Neural progenitor cell (in vitro differentiated cells): Measurements from ENCODE around the gene PTDSS2. TPM values are rescaled to one million over a fixed set of nuclear protein-coding genes. Genes with fewer than 3 reads are reported as not detected.

Experiments
- DNase-seq: peaks from one replicate; pipeline ENCODE4 v3.0.0-alpha.2; 2016; ENCODE audit warnings: low spot score
- H2AFZ ChIP-seq: fragments of 200-600 bp; sonication (generic); replicated peaks from 2 replicates; pipeline ENCODE4 v1.6.1; 2016; ENCODE audit warnings: antibody characterized with exemption
- H3F3A ChIP-seq: fragments of 200-600 bp; sonication (generic); 2 replicates; pipeline ENCODE4 v1.6.1; 2016; ENCODE audit warnings: antibody characterized with exemption, low read depth
- H3K27ac ChIP-seq: fragments of 200-600 bp; sonication (generic); 2 replicates; pipeline ENCODE4 v1.5.1; 2016; ENCODE audit warnings: mild to moderate bottlenecking
- H3K27me3 ChIP-seq: fragments of 200-600 bp; sonication (generic); 2 replicates; pipeline ENCODE4 v1.6.1; 2016; ENCODE audit warnings: mild to moderate bottlenecking, moderate library complexity
- H3K36me3 ChIP-seq: fragments of 200-600 bp; sonication (generic); 2 replicates; pipeline ENCODE4 v1.5.1; 2016
- H3K4me1 ChIP-seq: fragments of 200-600 bp; sonication (generic); 2 replicates; pipeline ENCODE4 v1.6.1; 2016; ENCODE audit warnings: mixed run types
- H3K4me2 ChIP-seq: fragments of 200-600 bp; sonication (generic); 2 replicates; pipeline ENCODE4 v1.6.1; 2016
- H3K4me3 ChIP-seq: fragments of 200-600 bp; sonication (generic); 2 replicates; pipeline ENCODE4 v1.5.1; 2016
- H3K79me2 ChIP-seq: fragments of 200-600 bp; sonication (generic); 2 replicates; pipeline ENCODE4 v1.6.1; 2016; ENCODE audit warnings: low read depth
- H3K9ac ChIP-seq: fragments of 200-600 bp; sonication (generic); 2 replicates; pipeline ENCODE4 v1.6.1; 2016
- H3K9me3 ChIP-seq: fragments of 200-600 bp; sonication (generic); 2 replicates; pipeline ENCODE4 v1.5.1; 2016; ENCODE audit warnings: low read depth
- H4K20me1 ChIP-seq: fragments of 200-600 bp; sonication (generic); 2 replicates; pipeline ENCODE4 v1.6.1; 2016; ENCODE audit warnings: low read depth
- H3K27ac Mint-ChIP-seq: 3 replicates; pipeline ENCODE4 v1.8.0; 2021; ENCODE audit warnings: mixed read lengths
- H3K27me3 Mint-ChIP-seq: 2 replicates; pipeline ENCODE4 v1.8.0; 2022; ENCODE audit warnings: low read depth, mild to moderate bottlenecking, inconsistent platforms, moderate library complexity, mixed read lengths; ENCODE audit not compliant: insufficient read depth
- H3K36me3 Mint-ChIP-seq: 3 replicates; pipeline ENCODE4 v1.8.0; 2021; ENCODE audit warnings: mixed read lengths
- H3K4me1 Mint-ChIP-seq: 3 replicates; pipeline ENCODE4 v1.8.0; 2021; ENCODE audit warnings: mixed read lengths
- H3K4me3 Mint-ChIP-seq: 3 replicates; pipeline ENCODE4 v1.8.0; 2021; ENCODE audit warnings: mild to moderate bottlenecking, moderate library complexity, mixed read lengths
- H3K9me3 Mint-ChIP-seq: 3 replicates; pipeline ENCODE4 v1.8.0; 2020; ENCODE audit warnings: mixed read lengths
- CTCF ChIP-seq: fragments of 200-600 bp; sonication (generic); IDR thresholded peaks from 2 replicates; pipeline ENCODE4 v1.5.1; 2017; ENCODE audit warnings: antibody characterized with exemption, mild to moderate bottlenecking
- EZH2 ChIP-seq: fragments of 200-600 bp; sonication (generic); IDR thresholded peaks from 2 replicates; pipeline ENCODE4 v1.6.1; 2017; ENCODE audit warnings: antibody characterized with exemption, mild to moderate bottlenecking, moderate library complexity
- EZH2phosphoT487 ChIP-seq: fragments of 200-600 bp; sonication (generic); IDR thresholded peaks from 2 replicates; pipeline ENCODE4 v1.6.1; 2017; ENCODE audit warnings: antibody characterized with exemption
- total RNA-seq: library from RNA; depleted of rRNA; stranded (reverse); fragments of >200 nt; gene quantifications from 2 replicates; pipeline ENCODE4 v1.2.3, GENCODE V29; 2015; ENCODE audit warnings: low replicate concordance

The PTDSS2 gene
- total RNA-seq, 1 donor from 2014 or later = 24.7 TPM

- Mint-ChIP-seq H3K27ac (no peak overlapping the region), H3K4me3 (no peak overlapping the region), H3K9me3 (no peaks in the 10 kb centered on the region), H3K27me3 (peaks cover 31% of the 10 kb centered on the region), H3K36me3 (no peaks in the 10 kb centered on the region), H3K4me1 (no peaks in the 10 kb centered on the region)
- no peak for DNase-seq
- no peaks in the 10 kb centered on the region for H3K36me3 ChIP-seq
- peaks cover 2% of the 10 kb centered on the region for H4K20me1 ChIP-seq
- no peak overlapping the region for H3K4me2 ChIP-seq
- H3K9me3 ChIP-seq = no peaks in the 10 kb centered on the region
- no peak overlapping the region for H3K9ac ChIP-seq
- no peaks in the 10 kb centered on the region for H3K79me2 ChIP-seq
- H2AFZ ChIP-seq = no peak overlapping the region
- H3F3A ChIP-seq = peaks cover 2% of the 10 kb centered on the region
- H3K27ac ChIP-seq = no peak overlapping the region
- peaks cover 5% of the 10 kb centered on the region for H3K4me1 ChIP-seq
- peaks cover 43% of the 10 kb centered on the region for H3K27me3 ChIP-seq
- no peak overlapping the region for H3K4me3 ChIP-seq
- TF ChIP-seq CTCF (no peak), EZH2 (no peak)
These were observed 37.4 kb upstream of the PTDSS2 start for GRCh38 chr11:412641-413119.

- TF ChIP-seq EZH2phosphoT487 (no peak), CTCF (no peak), EZH2 (no peak)
- Histone ChIP-seq H3K9me3 (no peaks in the 10 kb centered on the region), H3K36me3 (no peaks in the 10 kb centered on the region), H3K79me2 (no peaks in the 10 kb centered on the region), H2AFZ (no peak overlapping the region), H3K4me2 (no peak overlapping the region), H3K27me3 (peaks cover 43% of the 10 kb centered on the region), H3K4me3 (no peak overlapping the region), H3K9ac (no peak overlapping the region), H3F3A (no peaks in the 10 kb centered on the region), H3K4me1 (peaks cover 5% of the 10 kb centered on the region), H3K27ac (no peak overlapping the region), H4K20me1 (peaks cover 4% of the 10 kb centered on the region)
- H3K4me3 Mint-ChIP-seq = no peak overlapping the region
- H3K27me3 Mint-ChIP-seq = peaks cover 34% of the 10 kb centered on the region
- H3K36me3 Mint-ChIP-seq = no peaks in the 10 kb centered on the region
- H3K9me3 Mint-ChIP-seq = no peaks in the 10 kb centered on the region
- no peak for DNase-seq
- H3K27ac Mint-ChIP-seq = no peak overlapping the region
- no peaks in the 10 kb centered on the region for H3K4me1 Mint-ChIP-seq
These were observed 36.7 kb upstream of the PTDSS2 start for GRCh38 chr11:413120-414081.

DNA sequence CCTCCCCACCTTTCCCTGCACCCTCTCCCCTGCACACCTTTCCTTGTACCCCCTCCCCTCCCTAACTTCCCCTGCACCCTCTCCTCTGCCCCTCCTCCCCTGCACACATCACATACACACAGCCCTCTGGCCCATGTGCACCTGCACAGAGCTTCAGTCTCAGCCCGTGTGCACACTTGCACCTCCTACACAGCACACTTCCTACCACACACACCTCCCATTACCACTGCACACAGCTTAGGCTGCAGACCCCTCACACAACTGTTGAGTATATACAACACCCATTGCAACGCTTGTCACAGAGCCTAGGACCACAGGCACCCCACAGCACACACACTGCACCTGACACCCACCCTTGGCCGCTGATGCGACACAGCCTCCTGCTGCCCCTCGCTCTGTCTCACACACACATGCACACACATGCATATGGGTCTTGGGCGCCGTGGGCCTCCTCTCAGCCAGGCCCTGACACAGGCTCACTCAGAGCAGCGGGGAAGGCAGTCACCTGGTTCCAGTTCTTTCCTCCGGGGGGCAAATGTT lies 35.7 kb upstream of the PTDSS2 start:
- Histone ChIP-seq H3K4me3 (no peak overlapping the region), H3K27me3 (peaks cover 52% of the 10 kb centered on the region), H3K9ac (no peak overlapping the region), H3F3A (no peaks in the 10 kb centered on the region), H3K36me3 (no peaks in the 10 kb centered on the region), H3K27ac (no peak overlapping the region), H3K4me1 (peaks cover 5% of the 10 kb centered on the region), H2AFZ (no peak overlapping the region), H4K20me1 (peaks cover 4% of the 10 kb centered on the region), H3K79me2 (no peaks in the 10 kb centered on the region), H3K9me3 (no peaks in the 10 kb centered on the region), H3K4me2 (no peak overlapping the region)
- H3K4me1 Mint-ChIP-seq = no peaks in the 10 kb centered on the region
- H3K4me3 Mint-ChIP-seq = peak overlapping the region; percentile 49
- H3K9me3 Mint-ChIP-seq = peaks cover 2% of the 10 kb centered on the region
- H3K27me3 Mint-ChIP-seq = peaks cover 40% of the 10 kb centered on the region
- TF ChIP-seq EZH2phosphoT487 = no peak
- TF ChIP-seq CTCF = no peak
- no peak for TF ChIP-seq EZH2
- H3K36me3 Mint-ChIP-seq = no peaks in the 10 kb centered on the region
- no peak for DNase-seq
- no peak overlapping the region for H3K27ac Mint-ChIP-seq
